HG03565 (cell line): ENCODE data around the gene PNKP.

Experiments used
- ATAC-seq: cut with Tn5 transposase; IDR thresholded peaks from one replicate; pipeline ENCODE4 v1.9.1; 2021; ENCODE audit warnings: mild to moderate bottlenecking, moderate library complexity; ENCODE audit not compliant: unreplicated experiment

PNKP gene

DNA sequence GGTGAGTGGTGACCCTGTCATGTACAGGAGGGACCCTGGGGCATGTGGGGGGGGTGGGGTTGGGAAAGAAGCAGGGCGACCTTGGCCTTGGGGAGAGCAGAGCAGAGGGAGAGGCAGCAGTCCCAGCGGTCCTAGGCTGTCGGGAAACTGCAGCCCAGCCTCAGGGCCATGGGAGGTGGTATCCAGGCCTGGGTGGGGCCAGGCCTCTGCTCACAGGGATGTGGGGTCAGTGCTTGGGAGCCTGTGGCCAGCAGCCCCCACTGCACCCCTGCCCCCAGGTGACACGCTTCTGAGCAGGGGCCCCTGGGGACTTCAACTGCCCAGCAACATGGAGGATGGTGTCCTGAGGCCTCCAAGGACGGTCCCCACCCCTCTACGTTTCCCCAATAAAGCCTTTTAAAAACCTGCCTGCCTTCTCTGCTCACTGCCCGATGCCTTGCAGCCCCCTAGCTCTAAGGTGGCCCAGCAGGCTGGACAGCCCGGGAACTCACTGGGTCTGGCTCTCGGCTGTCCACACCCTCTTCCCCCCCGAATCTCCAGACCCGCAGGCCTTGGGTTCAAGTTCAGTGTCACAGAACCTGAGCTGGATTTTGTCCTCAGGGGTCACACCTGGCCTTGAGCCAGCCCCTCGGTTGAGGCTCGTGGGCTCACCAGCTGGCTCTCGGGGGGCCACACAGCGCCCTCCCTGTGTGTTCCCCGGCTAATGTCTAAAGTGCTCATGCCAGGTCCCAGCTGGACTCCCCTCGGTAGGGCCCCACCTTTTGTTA, 6.9 kb downstream of the PNKP start:
- ATAC-seq, result no peak

GRCh38 chr19:49859682-49860335, 7.6 kb downstream of the PNKP start:
- no peak for ATAC-seq

DNA sequence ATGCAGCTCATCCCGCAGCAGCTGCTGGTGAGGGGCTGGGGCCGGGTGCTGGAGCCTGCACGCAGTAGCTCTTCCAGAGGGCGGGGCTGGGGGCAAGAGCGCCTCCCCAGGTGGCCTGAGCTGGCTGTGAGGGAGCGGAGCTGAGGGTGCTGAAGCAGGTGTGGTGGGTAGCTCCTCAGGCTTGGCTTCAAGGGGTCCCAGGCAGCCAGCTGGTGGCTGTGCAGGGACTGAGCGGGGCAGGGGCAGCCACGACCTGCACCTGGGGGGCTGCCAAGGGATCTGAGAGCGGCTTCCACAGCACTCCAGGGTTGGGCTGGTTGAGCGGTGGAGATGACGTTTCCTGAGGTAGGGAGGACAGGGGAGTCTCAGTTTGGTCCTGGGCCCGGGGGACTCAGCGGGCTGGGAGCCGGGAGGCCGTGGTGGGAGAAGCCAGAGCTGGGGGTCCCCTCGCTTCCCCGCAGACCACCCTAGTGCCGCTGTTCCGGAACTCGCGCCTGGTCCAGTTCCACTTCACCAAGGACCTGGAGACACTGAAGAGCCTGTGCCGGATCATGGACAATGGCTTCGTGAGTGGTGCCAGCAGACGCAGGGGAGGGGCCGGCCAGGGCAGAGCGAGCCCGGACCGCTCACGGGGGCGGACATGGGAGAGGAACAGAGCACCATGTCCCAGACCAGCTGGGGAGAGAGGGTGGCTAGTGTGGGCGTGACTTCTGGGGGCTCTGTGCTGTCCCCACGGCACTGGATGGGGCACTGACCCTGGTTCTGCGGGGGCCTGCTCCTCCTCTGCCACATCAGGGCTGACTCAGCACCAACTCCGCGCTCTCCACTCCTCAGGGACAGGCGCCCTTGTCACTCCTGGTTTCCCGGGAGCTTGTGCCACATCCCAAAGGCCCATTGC, 9.0 kb downstream of the PNKP start:
- ATAC-seq, result no peak

GRCh38 chr19:49857838-49858087, 9.6 kb downstream of the PNKP start:
- no peak for ATAC-seq

GRCh38 chr19:49857061-49857837, 10.1 kb downstream of the PNKP start:
- no peak for ATAC-seq

DNA sequence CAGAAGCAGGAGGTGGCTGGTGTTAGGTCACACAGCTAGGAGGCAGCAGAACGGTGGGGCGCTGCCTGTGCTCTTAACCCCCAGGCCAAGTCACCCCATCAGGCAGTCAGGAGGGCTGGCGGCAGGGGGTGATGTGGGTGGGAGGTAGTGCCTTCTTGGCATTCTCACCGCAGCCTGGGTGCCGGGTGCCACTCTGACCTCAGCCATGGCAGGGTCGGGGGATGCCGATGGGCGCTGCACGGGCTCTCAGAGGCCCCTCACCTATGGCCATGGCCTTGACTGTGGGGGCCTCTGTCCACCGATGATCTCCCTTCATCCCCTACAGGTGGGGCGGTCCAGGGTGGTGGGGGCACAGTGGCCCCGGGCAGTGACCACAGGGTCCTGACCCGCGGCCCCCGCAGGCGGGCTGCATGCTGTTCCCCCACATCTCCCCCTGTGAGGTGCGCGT, 10.8 kb downstream of the PNKP start:
- no peak for ATAC-seq

DNA sequence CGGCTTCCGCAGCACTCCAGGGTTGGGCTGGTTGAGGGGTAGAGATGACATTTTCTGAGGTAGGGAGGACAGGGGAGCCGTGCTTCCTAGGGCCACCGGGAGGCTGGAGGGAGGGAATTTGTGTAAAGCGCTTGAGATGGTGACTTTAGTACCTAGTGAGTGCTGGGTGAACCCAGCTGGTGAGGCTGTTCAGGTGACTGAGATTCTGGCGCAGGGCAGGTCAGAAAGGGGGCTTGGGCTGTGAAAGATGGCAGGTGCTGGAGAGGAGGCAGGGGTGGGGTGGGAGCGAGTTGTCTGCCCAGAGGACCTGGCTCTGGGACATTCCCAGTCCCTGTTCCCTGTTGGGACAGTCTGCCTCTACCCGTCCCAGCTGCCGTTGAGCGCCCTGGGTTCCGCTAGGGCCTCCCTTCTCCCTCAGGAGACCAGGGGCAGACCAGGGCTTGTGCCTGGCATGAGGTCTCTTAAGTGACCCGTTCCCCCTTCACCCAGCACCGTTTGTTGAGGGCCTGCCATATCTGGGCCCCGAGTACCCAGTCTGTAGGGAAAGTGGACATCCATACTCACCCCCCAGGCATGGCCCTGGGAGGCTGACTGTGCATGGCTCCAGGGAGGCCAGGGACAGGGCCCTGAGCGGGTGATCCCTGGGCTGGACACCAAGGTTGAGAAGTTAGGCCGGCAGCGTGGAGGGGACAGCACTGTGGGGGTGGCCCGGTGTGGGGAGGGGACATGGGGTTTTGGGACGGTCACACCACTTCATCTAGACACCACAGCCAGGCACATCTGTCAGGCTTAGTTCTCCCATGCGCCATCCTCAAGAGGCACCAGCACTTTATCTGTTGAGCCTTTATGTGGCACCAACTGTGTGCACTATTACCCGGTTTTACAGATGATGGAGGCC, 11.5 kb downstream of the PNKP start:
- ATAC-seq, result no peak

- no peak for ATAC-seq
Observed at GRCh38 chr19:49855277-49855675, 12.1 kb downstream of the PNKP start.

DNA sequence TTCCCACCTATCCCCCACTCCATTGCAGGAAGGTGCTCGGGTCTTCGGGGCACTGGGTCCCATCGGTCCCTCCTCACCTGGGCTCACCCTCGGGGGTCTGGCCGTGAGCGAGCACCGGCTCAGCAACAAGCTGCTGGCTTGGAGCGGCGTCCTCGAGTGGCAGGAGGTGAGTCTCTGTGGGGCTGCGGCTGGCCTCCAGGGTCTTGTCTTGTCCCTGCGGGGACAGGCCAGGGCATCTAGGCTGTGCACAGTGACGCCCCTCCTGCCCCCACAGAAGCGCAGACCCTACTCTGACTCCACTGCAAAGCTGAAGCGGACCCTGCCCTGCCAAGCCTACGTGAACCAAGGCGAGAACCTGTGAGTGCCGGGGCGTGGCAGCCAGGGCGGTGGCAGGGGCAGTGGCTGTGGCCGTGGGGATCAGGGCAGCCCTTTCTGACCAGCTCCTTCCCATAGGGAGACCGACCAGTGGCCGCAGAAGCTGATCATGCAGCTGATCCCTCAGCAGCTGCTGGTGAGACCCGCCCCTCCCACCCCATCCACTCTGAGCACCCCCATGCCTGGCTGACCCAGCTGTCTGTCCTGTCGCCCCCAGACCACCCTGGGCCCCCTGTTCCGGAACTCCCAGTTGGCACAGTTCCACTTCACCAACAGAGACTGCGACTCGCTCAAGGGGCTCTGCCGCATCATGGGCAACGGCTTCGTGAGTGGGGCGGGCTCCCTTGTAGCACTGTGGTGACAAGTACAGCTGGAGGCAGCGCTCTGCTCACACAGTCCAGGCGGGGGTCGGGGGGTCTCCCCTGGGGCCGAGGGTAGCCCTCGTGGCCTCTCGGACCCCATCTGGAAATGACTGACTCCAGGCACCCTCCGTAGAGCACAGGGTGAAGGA, 12.8 kb downstream of the PNKP start:
- ATAC-seq, result no peak

DNA sequence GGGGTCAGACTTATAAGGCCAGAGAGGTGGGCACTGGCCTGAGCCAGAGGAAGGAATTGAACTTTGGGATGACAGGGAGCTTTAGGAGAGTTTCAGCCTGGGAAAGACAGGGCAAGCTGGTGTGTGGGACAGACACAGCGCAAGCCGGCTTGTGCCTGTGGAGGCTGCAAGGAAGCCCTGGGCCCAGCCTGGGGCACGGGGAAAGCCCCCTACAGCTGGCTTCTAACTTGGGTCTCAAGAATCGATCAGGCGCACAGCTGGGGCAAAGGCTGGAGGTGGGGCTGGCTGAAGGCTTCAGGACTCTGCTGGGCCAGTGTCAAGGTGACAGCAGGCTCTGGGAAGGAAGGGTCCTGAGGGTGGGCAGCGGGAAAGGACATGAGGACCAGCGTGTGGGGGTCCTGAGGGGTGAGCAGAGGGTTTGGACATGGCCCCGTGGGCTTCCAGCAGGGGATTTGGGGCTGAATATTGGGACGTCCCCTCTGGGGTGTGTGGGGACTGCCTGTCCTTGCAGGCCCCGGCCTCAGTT, 13.5 kb downstream of the PNKP start:
- ATAC-seq, result no peak

GRCh38 chr19:49852631-49853126, 14.7 kb downstream of the PNKP start:
- ATAC-seq, result no peak

- peak; percentile 3 for ATAC-seq
Observed at GRCh38 chr19:49851456-49852259, 15.7 kb downstream of the PNKP start.

GRCh38 chr19:49850487-49851342, 16.7 kb downstream of the PNKP start, which contains the start of gene PTOV1:
TSS of gene PTOV1 (plus strand) at chr19:49851159.
- ATAC-seq, result peak; percentile 58

GRCh38 chr19:49850221-49850486, 17.2 kb downstream of the PNKP start:
- no peak for ATAC-seq

- no peak for ATAC-seq
Observed at GRCh38 chr19:49849433-49850220, 17.7 kb downstream of the PNKP start.

DNA sequence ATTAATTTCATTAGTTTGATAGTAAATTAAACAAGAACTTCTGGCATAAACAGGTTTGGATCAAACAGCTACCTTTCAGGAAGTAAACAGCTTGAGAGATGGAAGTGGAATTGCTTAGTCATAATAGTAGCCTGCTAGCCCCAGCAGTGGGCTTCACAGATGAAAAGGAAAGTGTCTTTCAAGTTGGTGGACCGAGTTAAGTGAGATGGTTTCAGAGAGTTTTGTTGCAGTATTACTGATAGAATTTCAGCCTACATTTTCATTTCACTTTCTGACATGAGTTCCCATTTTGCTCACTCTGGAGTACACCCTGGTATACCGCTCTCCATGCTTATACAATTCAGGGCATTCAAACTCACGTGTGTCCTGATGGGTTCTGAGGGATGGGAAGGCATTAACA, 18.4 kb downstream of the PNKP start:
- ATAC-seq, result no peak
